Gastrocnemius medialis (tissue), 4 donors: ENCODE data around the gene DNAH5.

Source experiments
- CTCF ChIP-seq, 5 experiments: fragments of 450-650 bp in 3 of 5; fragments of 200-600 bp in 2 of 5; sonication (generic) in 2 of 5; IDR thresholded peaks in 4 of 5; conservative IDR thresholded peaks in 1 of 5; 1 replicate in 4 of 5; 2 replicates in 1 of 5; pipeline ENCODE4 v1.5.1; 2016 to 2019; ENCODE audit warnings: antibody characterized with exemption in 5 of 5, mild to moderate bottlenecking in 3 of 5, moderate library complexity in 3 of 5
- POLR2A ChIP-seq, 2 donors: fragments of 450-650 bp; IDR thresholded peaks; one replicate each; pipeline ENCODE4 v1.6.1; 2017; ENCODE audit warnings: antibody characterized with exemption in 2 of 2, mild to moderate bottlenecking in 2 of 2, moderate library complexity in 2 of 2

- TF ChIP-seq CTCF (IDR thresholded peaks at IDR 0.05 in 4 of 5, conservative IDR thresholded peaks at IDR 0.05 in 1 of 5) (no peak), POLR2A (IDR thresholded peaks at IDR 0.05) (no peak)
Measured at GRCh38 chr5:13766236-13766635, 178.3 kb downstream of the DNAH5 start.
